ENCODE results near the gene ZBTB20. TPM values are rescaled to one million over a fixed set of nuclear protein-coding genes. Genes with fewer than 3 reads are reported as not detected.

The ZBTB20 gene
- total RNA-seq, 4 donors from 2014 or later, result 69.9 to 112 (median 80.8) TPM

GRCh38 chr3:114675104-114675503 lies 472.0 kb downstream of the ZBTB20 start:
- H3K36me3 ChIP-seq, result no peaks in the 10 kb centered on the region
- no peaks in the 10 kb centered on the region for H3K9me3 ChIP-seq
- no peaks in the 10 kb centered on the region for H3K27me3 ChIP-seq
- no peak for DNase-seq (ENCODE audit: extremely low spot score)
- H3K27ac ChIP-seq (replicated peaks in 1 of 4), result no peak overlapping the region
- 90% methylated on average over 4 of the region's 4 CpGs for WGBS
- H3K4me3 ChIP-seq, result no peak overlapping the region
- H3K4me1 ChIP-seq, result peaks cover 0 to 3% (median 0%) of the 10 kb centered on the region in 4 donors
- TF ChIP-seq, protein P1, sequence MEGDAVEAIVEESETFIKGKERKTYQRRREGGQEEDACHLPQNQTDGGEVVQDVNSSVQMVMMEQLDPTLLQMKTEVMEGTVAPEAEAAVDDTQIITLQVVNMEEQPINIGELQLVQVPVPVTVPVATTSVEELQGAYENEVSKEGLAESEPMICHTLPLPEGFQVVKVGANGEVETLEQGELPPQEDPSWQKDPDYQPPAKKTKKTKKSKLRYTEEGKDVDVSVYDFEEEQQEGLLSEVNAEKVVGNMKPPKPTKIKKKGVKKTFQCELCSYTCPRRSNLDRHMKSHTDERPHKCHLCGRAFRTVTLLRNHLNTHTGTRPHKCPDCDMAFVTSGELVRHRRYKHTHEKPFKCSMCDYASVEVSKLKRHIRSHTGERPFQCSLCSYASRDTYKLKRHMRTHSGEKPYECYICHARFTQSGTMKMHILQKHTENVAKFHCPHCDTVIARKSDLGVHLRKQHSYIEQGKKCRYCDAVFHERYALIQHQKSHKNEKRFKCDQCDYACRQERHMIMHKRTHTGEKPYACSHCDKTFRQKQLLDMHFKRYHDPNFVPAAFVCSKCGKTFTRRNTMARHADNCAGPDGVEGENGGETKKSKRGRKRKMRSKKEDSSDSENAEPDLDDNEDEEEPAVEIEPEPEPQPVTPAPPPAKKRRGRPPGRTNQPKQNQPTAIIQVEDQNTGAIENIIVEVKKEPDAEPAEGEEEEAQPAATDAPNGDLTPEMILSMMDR (IDR thresholded peaks at IDR 0.05), result no peak
- TF ChIP-seq EP300 (IDR thresholded peaks at IDR 0.05) (no peak), POLR2AphosphoS5 (IDR thresholded peaks at IDR 0.05) (no peak), POLR2A (IDR thresholded peaks at IDR 0.05; ENCODE audit: low read depth) (no peak)
- intact Hi-C loops (cut with DNase I), result no loop called here

DNA sequence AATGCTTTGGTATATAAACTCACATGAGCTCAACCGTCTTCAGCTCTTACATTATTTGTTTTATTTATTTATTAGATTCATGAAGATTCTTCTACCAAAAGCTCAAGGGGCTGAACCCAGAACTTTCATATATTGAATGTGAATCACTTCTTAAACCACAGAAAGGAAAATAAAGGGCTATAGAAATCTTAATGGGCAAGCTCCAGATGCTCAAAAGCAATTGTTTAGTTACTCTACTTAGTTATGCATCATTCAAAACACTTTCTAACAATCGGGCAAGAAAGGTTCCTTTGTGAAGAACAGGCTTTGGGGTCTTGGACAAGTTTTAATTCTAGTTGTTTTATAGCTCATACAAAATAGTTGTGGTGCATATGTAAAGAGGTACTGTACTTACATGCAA lies 473.1 kb downstream of the ZBTB20 start:
- no peak overlapping the region for H3K4me3 ChIP-seq
- H3K9me3 ChIP-seq, result no peaks in the 10 kb centered on the region
- intact Hi-C loops (cut with DNase I), result no loop called here
- H3K27ac ChIP-seq (replicated peaks in 1 of 4), result no peak overlapping the region
- TF ChIP-seq EP300 (IDR thresholded peaks at IDR 0.05), result no peak
- TF ChIP-seq POLR2A (IDR thresholded peaks at IDR 0.05; ENCODE audit: low read depth), result no peak
- no peak for TF ChIP-seq POLR2AphosphoS5 (IDR thresholded peaks at IDR 0.05)
- TF ChIP-seq, protein P1 (IDR thresholded peaks at IDR 0.05), result no peak
- DNase-seq (ENCODE audit: extremely low spot score), result no peak
- H3K36me3 ChIP-seq, result no peaks in the 10 kb centered on the region
- H3K27me3 ChIP-seq, result no peaks in the 10 kb centered on the region
- 89% methylated on average over 2 of the region's 2 CpGs for WGBS
- peaks cover 0 to 3% (median under 1%) of the 10 kb centered on the region in 4 donors for H3K4me1 ChIP-seq

DNA sequence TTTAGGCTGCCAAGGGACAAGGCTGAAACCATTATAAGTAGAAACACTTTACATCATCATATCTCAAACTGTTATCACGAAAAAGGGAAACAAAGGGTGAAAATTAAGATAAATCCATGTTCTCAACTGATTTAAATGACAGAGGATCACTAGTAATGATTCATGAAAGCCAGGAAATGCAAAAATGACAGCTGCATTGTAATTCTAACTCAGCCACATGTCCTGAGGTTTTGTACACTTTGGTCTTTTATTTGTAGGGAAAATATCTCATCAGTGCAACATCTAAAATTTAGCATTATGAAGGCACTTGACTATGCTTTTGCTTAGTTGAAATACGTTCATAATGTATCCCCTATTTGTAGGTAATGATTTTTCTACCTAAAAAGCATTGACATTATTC lies 473.6 kb downstream of the ZBTB20 start:
- intact Hi-C loops (cut with DNase I), result no loop called here
- TF ChIP-seq POLR2AphosphoS5 (IDR thresholded peaks at IDR 0.05), result no peak
- no peak for TF ChIP-seq EP300 (IDR thresholded peaks at IDR 0.05)
- no peak for TF ChIP-seq POLR2A (IDR thresholded peaks at IDR 0.05; ENCODE audit: low read depth)
- TF ChIP-seq, protein P1 (IDR thresholded peaks at IDR 0.05), result no peak
- Histone ChIP-seq H3K9me3 (no peaks in the 10 kb centered on the region), H3K4me3 (no peak overlapping the region), H3K4me1 (peaks cover 0 to 4% (median 2%) of the 10 kb centered on the region in 4 donors), H3K36me3 (no peaks in the 10 kb centered on the region), H3K27ac (replicated peaks in 1 of 4) (no peak overlapping the region), H3K27me3 (no peaks in the 10 kb centered on the region)
- WGBS, result 87% methylated on average over 2 of the region's 2 CpGs
- no peak for DNase-seq (ENCODE audit: extremely low spot score)

GRCh38 chr3:114672692-114673447 lies 474.2 kb downstream of the ZBTB20 start:
- peaks cover 0 to 4% (median 2%) of the 10 kb centered on the region in 4 donors for H3K4me1 ChIP-seq
- intact Hi-C loops (cut with DNase I), result no loop called here
- H3K4me3 ChIP-seq, result no peak overlapping the region
- H3K27ac ChIP-seq (replicated peaks in 1 of 4), result no peak overlapping the region
- DNase-seq (ENCODE audit: extremely low spot score), result no peak
- WGBS, result 95% methylated on average over 6 of the region's 6 CpGs
- TF ChIP-seq POLR2AphosphoS5 (IDR thresholded peaks at IDR 0.05) (no peak), POLR2A (IDR thresholded peaks at IDR 0.05; ENCODE audit: low read depth) (no peak), EP300 (IDR thresholded peaks at IDR 0.05) (no peak)
- TF ChIP-seq, protein P1 (IDR thresholded peaks at IDR 0.05), result no peak
- H3K9me3 ChIP-seq, result no peaks in the 10 kb centered on the region
- no peaks in the 10 kb centered on the region for H3K27me3 ChIP-seq
- H3K36me3 ChIP-seq, result no peaks in the 10 kb centered on the region

Measured in esophagus muscularis mucosa (tissue), 4 donors.